NCI-H748 (cell line): ENCODE measurements around the gene IL1R1.
A peak's percentile ranks its signal among the peaks of the same experiment; 100 is the strongest.

Experiments used
- DNase-seq: peaks from one replicate; lab custom pipeline; 2025; ENCODE audit not compliant: unreplicated experiment; lab: John Stamatoyannopoulos, UW

The IL1R1 gene

GRCh38 chr2:102197389-102198137, 55.0 kb downstream of the IL1R1 start:
- DNase-seq = no peak

DNA sequence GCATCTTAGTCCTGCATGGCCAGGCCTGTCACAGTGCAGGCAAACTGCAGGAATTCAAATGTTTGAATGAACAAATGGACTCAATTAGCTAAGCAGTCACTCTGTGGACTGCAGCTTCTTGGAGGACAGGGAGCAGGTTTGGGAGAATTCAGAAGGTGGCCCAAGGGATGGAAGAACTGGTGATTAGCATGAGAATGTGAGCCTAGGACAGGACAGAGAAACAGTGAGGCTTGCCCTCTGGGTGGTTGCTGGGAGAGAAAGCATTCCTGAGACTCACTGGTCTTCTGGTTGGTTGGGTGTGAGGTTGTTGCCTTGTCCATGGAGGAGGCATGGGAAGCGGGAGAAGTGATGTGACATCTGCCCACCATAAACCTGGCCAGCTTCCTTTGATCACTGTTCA, 58.0 kb downstream of the IL1R1 start:
- DNase-seq = no peak

DNA sequence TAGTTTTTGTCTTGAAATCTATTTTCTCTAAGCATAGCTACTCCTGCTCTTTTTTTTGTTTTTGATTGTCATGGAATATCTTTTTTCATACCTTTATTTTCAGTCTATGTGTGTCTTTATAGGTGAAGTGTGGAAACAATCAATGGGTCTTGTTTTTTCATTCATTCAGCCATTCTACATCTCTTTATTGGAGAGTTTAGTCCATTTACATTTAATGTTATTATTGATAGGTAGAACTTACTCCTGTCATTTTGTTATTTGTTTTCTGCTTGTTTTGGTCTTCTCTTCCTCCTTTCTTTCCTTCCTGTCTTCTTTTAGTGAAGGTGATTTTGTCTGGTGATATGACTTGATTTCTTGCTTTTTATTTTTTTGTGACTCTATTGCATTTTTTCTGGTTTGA, 62.1 kb downstream of the IL1R1 start:
- no peak for DNase-seq

DNA sequence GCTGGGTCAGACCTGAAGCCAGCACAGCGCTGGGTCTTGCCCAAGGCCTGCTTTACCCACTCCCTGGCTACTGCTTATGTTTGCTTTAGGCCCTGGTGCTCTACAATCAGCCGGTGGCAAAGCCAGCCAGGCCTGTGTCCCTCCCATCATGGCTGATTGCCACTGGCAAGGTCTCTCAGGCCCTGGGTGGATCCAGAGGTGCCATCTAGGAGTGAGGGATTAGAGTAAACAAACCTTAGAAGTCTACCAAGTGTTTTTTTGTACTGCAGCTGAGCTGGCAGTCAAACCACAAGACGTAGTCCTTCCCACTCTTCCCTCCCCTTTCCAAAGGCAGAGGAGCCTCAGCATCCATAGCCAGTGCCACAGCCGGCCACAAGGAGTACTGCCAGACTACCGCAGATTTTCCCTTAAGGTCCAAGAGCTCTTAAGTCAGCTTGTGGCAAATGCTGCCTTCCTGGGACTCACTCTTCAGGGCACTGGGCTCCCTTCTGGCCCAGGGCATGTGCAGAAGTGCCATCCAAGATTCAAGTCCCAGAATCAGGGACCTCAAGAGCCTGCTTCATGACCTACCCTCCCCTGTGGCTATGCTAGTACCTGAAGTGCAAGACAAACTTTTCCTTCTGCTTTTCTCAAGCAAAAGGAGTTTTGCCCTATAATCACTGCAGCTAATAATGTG, 64.3 kb downstream of the IL1R1 start:
- no peak for DNase-seq

DNA sequence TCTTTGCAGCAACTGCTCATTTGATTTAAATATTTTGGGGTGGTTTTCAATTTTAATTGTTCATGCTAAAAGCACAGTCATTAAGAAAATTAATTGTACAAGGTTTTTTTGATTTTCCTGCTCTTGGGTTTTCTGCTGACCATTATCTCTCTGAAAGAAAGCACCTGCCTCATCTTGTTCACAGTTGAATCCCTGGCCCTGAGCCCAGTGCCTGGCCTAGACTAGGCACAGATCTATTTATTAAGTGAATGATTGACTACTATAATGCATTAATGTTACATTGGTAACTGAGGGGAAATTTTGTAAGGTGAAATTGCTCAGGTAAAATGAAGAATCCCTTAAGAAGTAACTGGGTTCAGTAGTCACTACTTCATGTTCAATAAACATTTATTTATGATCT, 66.2 kb downstream of the IL1R1 start:
- DNase-seq = peak; percentile 8

GRCh38 chr2:102209474-102209873, 66.9 kb downstream of the IL1R1 start:
- DNase-seq = no peak

DNA sequence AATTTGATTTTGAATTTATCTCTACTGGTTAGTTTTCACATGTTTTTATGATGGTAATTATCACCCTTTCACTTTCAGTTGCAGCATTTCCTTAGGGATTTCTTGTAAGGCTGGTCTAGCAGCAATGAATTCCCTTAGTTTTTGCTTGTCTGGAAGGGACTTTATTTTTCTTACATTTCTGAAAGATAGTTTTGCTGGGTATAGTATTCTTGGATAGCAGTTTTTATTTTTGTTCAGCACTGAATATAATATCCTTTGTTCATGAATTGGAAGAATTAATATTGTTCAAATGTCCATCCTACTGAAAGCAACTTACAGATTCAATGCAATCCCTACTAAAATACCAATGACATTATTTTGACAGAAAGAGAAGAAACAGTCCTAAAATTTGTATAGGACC, 74.5 kb downstream of the IL1R1 start:
- DNase-seq = no peak

DNA sequence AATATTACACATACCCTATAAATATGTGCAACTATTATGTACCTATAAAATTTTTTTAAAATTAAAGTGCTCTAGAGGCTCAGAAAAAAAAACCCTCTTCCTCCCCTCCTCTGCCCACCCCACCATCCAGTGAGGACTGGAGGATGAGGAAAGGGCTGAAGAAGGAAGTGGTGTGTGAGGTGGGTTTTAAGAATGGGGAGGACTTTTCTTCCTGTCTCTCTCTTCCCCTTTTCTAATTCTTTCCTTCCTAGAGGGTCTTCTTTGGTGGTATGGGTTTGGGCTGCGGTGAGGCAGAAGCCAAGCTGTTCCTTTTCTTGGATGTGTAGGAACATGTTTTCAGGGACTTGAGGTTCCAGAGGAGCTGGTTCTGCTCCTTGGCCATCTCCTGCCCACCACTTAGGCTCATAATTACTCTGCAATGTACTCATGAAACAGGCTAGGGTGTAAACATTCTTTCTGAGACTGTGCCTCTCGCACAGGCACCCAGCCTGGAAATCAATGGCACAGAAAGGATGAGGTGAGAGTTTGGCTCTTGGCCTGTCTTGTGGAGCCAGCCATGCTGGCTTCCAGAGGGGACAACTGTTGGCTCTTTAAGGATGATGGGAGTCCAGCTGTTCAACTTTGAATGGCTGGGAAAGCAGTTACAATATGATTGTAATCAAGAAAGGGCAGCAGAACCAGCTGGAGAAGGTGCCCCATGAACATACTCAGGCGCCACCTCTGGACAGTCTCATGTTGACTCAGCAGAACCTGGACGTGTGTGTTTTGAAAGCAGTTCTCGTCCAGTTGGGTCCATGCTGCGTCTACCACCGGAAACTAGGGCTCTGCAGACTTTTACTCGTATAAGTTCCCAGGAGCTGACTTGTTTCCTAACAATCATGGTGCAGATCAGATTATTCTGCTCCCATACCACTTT, 82.5 kb downstream of the IL1R1 start:
- no peak for DNase-seq

GRCh38 chr2:102226171-102226570, 83.6 kb downstream of the IL1R1 start:
- DNase-seq = no peak

DNA sequence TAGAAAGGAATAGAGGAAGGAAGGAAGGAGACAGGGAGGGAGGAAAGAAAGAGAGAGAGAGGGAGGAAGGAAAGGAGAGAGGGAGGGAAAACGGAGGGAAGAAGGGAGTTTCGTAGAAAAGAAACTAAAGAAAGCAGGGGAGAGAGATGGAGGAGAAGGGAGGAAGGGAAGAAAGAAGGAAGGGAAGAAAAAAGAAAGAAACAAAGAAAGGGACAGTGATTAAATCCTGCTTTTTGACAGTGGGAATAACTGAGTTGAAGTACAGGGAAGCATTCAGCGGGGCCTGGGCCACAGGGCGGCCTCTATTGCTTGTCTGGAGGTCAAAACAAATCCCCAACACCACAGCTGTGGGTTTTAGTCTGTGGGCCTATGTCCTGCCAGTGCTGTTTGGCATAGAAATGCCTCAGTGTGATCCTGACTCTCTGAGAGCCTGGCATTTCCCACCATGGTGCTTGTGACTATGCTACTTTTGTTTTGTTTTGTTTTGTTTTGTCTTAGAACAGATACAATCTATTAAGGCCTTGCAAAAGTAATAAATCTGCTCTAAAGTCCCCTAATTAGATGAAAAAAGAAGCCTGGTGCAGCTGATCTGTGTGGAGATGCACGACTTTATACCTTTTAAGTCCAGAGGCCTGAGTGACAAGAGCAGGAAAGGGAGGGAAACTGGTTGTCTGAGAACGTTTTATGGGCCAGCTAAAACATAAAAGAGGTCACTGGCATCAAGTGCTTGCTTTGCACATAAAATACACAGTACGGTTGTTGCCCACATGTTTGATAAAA, 84.3 kb downstream of the IL1R1 start:
- DNase-seq = peak; percentile 79

DNA sequence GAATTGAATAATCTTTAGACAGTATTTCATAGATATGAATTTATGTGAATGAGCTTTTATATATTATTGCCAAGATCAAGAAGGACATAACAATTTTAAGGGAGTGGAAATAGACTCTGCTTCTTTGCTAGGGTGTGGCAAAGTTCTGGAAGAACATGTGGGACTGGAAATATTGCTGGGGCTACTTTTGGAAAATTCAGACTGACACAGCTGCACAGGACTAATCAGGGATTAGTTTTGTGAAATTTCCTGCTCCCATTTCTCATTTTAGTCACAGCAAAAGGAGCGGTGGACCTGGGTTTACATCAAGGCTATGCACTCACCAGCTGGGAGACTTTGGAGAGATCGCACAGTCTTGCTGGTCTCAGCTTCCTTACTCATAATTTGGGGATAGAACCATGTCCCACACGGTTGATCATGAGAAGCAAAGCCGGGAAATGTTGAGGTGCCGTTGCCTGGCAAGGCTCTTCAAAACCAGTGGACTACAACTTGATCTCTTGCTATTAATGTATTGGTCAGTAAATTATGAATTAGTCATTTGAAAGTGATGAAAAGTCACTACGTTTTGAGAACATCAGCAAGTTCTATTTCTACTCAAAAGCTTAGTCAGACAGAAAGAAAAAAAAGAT, 86.7 kb downstream of the IL1R1 start:
- no peak for DNase-seq
